Osteocyte (in vitro differentiated cells): ENCODE measurements around the gene ZNF22. TPM values are rescaled to one million over a fixed set of nuclear protein-coding genes. Genes with fewer than 3 reads are reported as not detected.

Source experiments
- DNase-seq: peaks from one replicate; pipeline ENCODE4 v3.0.0; 2021; ENCODE audit warnings: mixed read lengths; ENCODE audit not compliant: unreplicated experiment; ENCODE audit errors: extremely low spot score
- H3K27ac Mint-ChIP-seq: one replicate; pipeline ENCODE4 v1.8.0; 2021; ENCODE audit warnings: mild to moderate bottlenecking, mixed read lengths; ENCODE audit not compliant: unreplicated experiment
- H3K27me3 Mint-ChIP-seq: one replicate; pipeline ENCODE4 v1.8.0; 2021; ENCODE audit warnings: mixed read lengths; ENCODE audit not compliant: unreplicated experiment
- H3K36me3 Mint-ChIP-seq: one replicate; pipeline ENCODE4 v1.8.0; 2021; ENCODE audit warnings: mixed read lengths; ENCODE audit not compliant: unreplicated experiment
- H3K4me1 Mint-ChIP-seq: one replicate; pipeline ENCODE4 v1.8.0; 2021; ENCODE audit warnings: mixed read lengths; ENCODE audit not compliant: unreplicated experiment
- H3K4me3 Mint-ChIP-seq: one replicate; pipeline ENCODE4 v1.8.0; 2021; ENCODE audit warnings: mild to moderate bottlenecking, moderate library complexity, mixed read lengths; ENCODE audit not compliant: unreplicated experiment
- H3K9me3 Mint-ChIP-seq: one replicate; pipeline ENCODE4 v1.8.0; 2021; ENCODE audit warnings: mixed read lengths; ENCODE audit not compliant: unreplicated experiment
- CTCF ChIP-seq: fragments of 200-600 bp; sonication (generic); IDR thresholded peaks from 2 replicates; pipeline ENCODE4 v1.5.0; 2021; ENCODE audit warnings: antibody characterized with exemption, mild to moderate bottlenecking, moderate library complexity
- total RNA-seq: library from RNA; stranded (reverse); gene quantifications from 2 replicates; pipeline ENCODE4 v1.2.1, GENCODE V29; 2021

ZNF22 gene
- total RNA-seq, 1 donor from 2014 or later = 23.4 TPM

GRCh38 chr10:44961931-44962750, 38.6 kb upstream of the ZNF22 start:
- Mint-ChIP-seq H3K36me3 (no peaks in the 10 kb centered on the region), H3K4me1 (peaks cover 72% of the 10 kb centered on the region), H3K9me3 (no peaks in the 10 kb centered on the region), H3K4me3 (no peak overlapping the region), H3K27ac (no peak overlapping the region), H3K27me3 (no peaks in the 10 kb centered on the region)
- TF ChIP-seq CTCF = no peak
- no peak for DNase-seq

GRCh38 chr10:44962870-44963738, 37.6 kb upstream of the ZNF22 start:
- DNase-seq = no peak
- Mint-ChIP-seq H3K27ac (no peak overlapping the region), H3K36me3 (no peaks in the 10 kb centered on the region), H3K27me3 (no peaks in the 10 kb centered on the region), H3K4me1 (peaks cover 75% of the 10 kb centered on the region), H3K9me3 (no peaks in the 10 kb centered on the region), H3K4me3 (no peak overlapping the region)
- peak; percentile 26 for TF ChIP-seq CTCF

GRCh38 chr10:44963772-44964633, 36.7 kb upstream of the ZNF22 start:
- H3K4me1 Mint-ChIP-seq = peaks cover 70% of the 10 kb centered on the region
- H3K4me3 Mint-ChIP-seq = no peak overlapping the region
- H3K9me3 Mint-ChIP-seq = no peaks in the 10 kb centered on the region

GRCh38 chr10:44965104-44965503, 35.6 kb upstream of the ZNF22 start:
- H3K4me3 Mint-ChIP-seq = no peak overlapping the region
- no peak for TF ChIP-seq CTCF
- H3K4me1 Mint-ChIP-seq = peaks cover 63% of the 10 kb centered on the region
- no peak overlapping the region for H3K27ac Mint-ChIP-seq
- H3K36me3 Mint-ChIP-seq = no peaks in the 10 kb centered on the region
- no peak for DNase-seq
- H3K27me3 Mint-ChIP-seq = no peaks in the 10 kb centered on the region
- H3K9me3 Mint-ChIP-seq = no peaks in the 10 kb centered on the region

More at GRCh38 chr10:44963772-44964633, 36.7 kb upstream of the ZNF22 start:
- H3K27me3 Mint-ChIP-seq = no peaks in the 10 kb centered on the region
- H3K27ac Mint-ChIP-seq = peak overlapping the region; percentile 52
- TF ChIP-seq CTCF = no peak
- no peaks in the 10 kb centered on the region for H3K36me3 Mint-ChIP-seq
- peak; percentile 72 for DNase-seq
